Measurements from ENCODE around the gene TEX28. TPM values are rescaled to one million over a fixed set of nuclear protein-coding genes. Genes with fewer than 3 reads are reported as not detected.
"Not testable (repeated sequence)": the region's sequence is repeated elsewhere in the genome, so short reads cannot be mapped to it uniquely, and the experiment has no call there.

Gene TEX28
- total RNA-seq, 1 donor from 2014 or later, result not detected

DNA sequence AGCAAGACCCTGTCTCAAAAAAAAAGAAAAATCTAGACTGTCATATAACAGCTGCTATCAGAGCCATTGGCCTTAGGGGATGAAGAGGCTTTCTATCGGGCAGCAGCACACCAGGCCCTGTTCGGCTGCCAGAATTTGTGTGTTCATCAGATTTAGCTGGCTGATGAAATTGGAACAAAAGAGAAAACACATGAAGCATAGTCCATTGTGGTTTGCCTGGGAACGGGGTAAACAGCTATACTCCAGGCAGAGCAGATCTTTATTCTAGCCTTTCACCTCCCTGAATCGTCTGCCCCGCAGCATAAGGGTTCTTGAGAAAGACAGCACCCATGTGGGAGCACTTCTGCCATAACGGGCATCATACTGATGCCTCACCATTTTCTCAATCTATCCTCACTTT, 12.3 kb upstream of the TEX28 start:
- H3K9me3 Mint-ChIP-seq (ENCODE audit: low read depth), result peaks cover 8% of the 10 kb centered on the region
- H3K36me3 Mint-ChIP-seq (ENCODE audit: low read depth), result peaks cover 2% of the 10 kb centered on the region
- TF ChIP-seq, protein P1, sequence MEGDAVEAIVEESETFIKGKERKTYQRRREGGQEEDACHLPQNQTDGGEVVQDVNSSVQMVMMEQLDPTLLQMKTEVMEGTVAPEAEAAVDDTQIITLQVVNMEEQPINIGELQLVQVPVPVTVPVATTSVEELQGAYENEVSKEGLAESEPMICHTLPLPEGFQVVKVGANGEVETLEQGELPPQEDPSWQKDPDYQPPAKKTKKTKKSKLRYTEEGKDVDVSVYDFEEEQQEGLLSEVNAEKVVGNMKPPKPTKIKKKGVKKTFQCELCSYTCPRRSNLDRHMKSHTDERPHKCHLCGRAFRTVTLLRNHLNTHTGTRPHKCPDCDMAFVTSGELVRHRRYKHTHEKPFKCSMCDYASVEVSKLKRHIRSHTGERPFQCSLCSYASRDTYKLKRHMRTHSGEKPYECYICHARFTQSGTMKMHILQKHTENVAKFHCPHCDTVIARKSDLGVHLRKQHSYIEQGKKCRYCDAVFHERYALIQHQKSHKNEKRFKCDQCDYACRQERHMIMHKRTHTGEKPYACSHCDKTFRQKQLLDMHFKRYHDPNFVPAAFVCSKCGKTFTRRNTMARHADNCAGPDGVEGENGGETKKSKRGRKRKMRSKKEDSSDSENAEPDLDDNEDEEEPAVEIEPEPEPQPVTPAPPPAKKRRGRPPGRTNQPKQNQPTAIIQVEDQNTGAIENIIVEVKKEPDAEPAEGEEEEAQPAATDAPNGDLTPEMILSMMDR (IDR thresholded peaks at IDR 0.05), result no peak
- H3K4me3 Mint-ChIP-seq (ENCODE audit: unreplicated experiment), result no peak overlapping the region
- no peak overlapping the region for H3K27ac Mint-ChIP-seq (ENCODE audit: unreplicated experiment)
- peaks cover 2% of the 10 kb centered on the region for H3K27me3 Mint-ChIP-seq (ENCODE audit: low read depth)
- DNase-seq (ENCODE audit: low spot score), result no peak
- H3K4me1 Mint-ChIP-seq (ENCODE audit: low read depth), result no peaks in the 10 kb centered on the region

DNA sequence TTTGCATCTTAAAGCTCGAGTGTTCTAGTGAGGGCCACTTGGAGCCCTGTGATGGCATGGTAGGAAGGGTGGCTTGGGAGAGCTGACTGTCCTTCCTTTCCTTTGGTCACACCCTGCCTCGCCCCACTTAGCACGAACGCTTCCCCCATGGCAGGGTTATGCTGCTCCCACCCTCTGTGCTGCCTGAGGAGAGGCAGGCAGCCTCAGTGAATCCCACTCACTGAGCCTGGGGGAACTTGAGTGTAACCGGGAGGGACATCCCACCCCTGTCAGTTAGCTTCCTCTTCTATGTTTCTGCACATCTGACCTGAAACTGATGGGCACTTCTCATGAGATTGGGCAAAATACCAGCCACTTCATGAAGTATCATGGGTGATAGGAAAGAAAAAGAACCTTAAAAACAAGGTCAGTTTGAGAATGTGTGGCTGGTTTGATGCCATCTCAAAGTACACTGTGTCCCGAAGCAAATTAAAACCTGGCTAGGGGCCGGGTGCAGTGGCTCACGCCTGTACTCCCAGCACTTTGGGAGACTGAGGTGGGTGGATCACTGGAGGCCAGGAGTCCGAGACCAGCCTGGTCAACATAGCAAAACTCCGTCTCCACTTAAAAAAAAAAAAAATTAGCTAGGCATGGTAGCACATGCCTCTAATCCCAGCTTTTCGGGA, 10.7 kb upstream of the TEX28 start:
- peak; percentile 54 for DNase-seq (ENCODE audit: low spot score)
- no peak overlapping the region for H3K27ac Mint-ChIP-seq (ENCODE audit: unreplicated experiment)
- H3K4me3 Mint-ChIP-seq (ENCODE audit: unreplicated experiment), result no peak overlapping the region
- H3K9me3 Mint-ChIP-seq (ENCODE audit: low read depth), result peaks cover 8% of the 10 kb centered on the region
- H3K4me1 Mint-ChIP-seq (ENCODE audit: low read depth), result no peaks in the 10 kb centered on the region
- H3K27me3 Mint-ChIP-seq (ENCODE audit: low read depth), result peaks cover 2% of the 10 kb centered on the region
- TF ChIP-seq, protein P1 (IDR thresholded peaks at IDR 0.05), result no peak
- H3K36me3 Mint-ChIP-seq (ENCODE audit: low read depth), result peaks cover 2% of the 10 kb centered on the region

DNA sequence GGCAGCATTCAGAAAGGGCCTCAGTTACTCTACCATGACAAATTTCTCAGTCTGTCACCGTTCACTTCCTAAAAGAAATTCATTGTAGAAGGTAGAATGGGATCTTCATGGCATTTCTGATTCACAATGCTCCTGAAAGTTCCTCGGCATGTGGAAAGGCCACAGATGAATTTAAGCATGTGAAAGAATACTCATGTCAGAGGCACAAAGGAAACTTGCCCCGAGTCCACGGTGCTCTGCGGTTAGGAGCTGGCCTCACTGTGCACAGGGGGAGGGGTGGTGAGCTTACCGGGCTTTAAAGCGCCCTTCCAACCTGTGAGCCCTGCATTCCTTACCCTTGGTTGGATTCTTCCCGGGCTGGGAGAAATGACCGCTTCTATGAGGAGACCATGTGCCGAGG, 9.9 kb upstream of the TEX28 start:
- Mint-ChIP-seq H3K9me3 (ENCODE audit: low read depth) (peaks cover 10% of the 10 kb centered on the region), H3K27ac (ENCODE audit: unreplicated experiment) (no peak overlapping the region)

DNA sequence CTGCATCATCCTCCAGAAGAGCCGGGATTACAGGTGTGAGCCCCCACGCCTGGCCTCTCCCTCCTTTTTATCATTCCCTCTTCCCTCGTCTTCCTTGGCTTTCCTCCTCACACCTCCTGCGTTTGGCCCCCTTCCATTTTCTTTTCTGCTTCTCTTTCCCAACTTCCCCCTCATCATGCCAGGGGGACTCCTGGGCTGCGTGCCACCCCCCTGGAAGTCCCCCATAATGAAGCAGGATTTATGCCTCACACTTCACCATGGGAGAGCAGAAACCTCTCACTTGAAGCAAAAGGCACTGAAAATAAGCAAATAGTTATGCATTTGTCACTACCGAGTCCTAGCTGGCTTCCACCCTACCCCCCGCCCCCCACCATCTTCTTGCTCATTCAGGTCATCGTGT, 8.6 kb upstream of the TEX28 start:
- Mint-ChIP-seq H3K4me1 (ENCODE audit: low read depth) (no peaks in the 10 kb centered on the region), H3K27ac (ENCODE audit: unreplicated experiment) (no peak overlapping the region), H3K36me3 (ENCODE audit: low read depth) (peaks cover 2% of the 10 kb centered on the region), H3K27me3 (ENCODE audit: low read depth) (peaks cover 2% of the 10 kb centered on the region), H3K4me3 (ENCODE audit: unreplicated experiment) (no peak overlapping the region), H3K9me3 (ENCODE audit: low read depth) (peaks cover 13% of the 10 kb centered on the region)
- peak; percentile 11 for DNase-seq (ENCODE audit: low spot score)
- TF ChIP-seq, protein P1 (IDR thresholded peaks at IDR 0.05), result no peak

More for the DNA sequence above, 9.9 kb upstream of the TEX28 start:
- peak; percentile 47 for DNase-seq (ENCODE audit: low spot score)
- TF ChIP-seq, protein P1 (IDR thresholded peaks at IDR 0.05), result no peak
- no peaks in the 10 kb centered on the region for H3K4me1 Mint-ChIP-seq (ENCODE audit: low read depth)
- peaks cover 2% of the 10 kb centered on the region for H3K27me3 Mint-ChIP-seq (ENCODE audit: low read depth)
- H3K36me3 Mint-ChIP-seq (ENCODE audit: low read depth), result peaks cover 2% of the 10 kb centered on the region
- H3K4me3 Mint-ChIP-seq (ENCODE audit: unreplicated experiment), result no peak overlapping the region

DNA sequence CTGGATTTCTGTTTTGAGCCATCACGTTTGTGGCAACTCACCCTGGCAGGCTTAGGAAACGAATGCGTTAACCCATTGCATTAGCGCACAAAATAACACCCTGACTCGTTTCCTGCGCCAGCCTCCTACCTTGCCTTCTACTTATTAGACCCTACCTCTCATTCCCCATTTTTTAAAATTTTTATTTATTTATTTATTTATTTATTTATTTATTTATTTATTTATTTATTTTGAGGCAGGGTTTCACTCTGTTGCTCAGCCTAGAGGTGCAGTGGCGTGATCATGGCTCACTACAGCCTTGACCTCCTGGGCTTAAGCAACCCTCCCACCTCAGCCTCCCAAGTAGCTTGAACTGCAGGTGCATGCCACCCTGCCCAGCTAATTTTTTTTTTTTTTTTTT, 8.1 kb upstream of the TEX28 start:
- H3K27ac Mint-ChIP-seq (ENCODE audit: unreplicated experiment); H3K4me1 Mint-ChIP-seq (ENCODE audit: low read depth); H3K36me3 Mint-ChIP-seq (ENCODE audit: low read depth); H3K27me3 Mint-ChIP-seq (ENCODE audit: low read depth); DNase-seq (ENCODE audit: low spot score); H3K4me3 Mint-ChIP-seq (ENCODE audit: unreplicated experiment): not testable (repeated sequence)
- H3K9me3 Mint-ChIP-seq (ENCODE audit: low read depth), result peaks cover 12% of the 10 kb centered on the region

DNA sequence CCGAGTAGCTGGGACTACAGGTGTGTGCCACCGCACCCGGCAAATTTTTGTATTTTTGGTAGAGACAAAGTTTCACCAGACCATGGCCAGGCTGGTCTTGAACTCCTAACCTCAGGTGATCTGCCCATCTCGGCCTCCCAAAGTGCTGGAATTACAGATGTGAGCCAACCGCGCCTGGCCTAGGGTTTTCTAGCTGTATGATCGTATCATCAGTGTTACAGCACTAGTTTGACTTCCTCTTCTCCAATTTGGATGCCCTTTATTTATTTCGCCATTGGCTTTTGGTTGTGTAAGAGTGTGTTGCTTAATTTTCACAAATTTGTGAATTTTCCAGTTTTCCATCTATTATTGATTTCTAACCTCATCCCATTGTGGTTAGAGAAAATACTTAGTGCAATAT, 5.9 kb upstream of the TEX28 start:
- Mint-ChIP-seq H3K36me3 (ENCODE audit: low read depth) (peaks cover 2% of the 10 kb centered on the region), H3K27me3 (ENCODE audit: low read depth) (peaks cover 2% of the 10 kb centered on the region), H3K4me3 (ENCODE audit: unreplicated experiment) (no peak overlapping the region), H3K4me1 (ENCODE audit: low read depth) (no peaks in the 10 kb centered on the region), H3K9me3 (ENCODE audit: low read depth) (peaks cover 11% of the 10 kb centered on the region), H3K27ac (ENCODE audit: unreplicated experiment) (no peak overlapping the region)
- DNase-seq (ENCODE audit: low spot score), result peak; percentile 33
- TF ChIP-seq, protein P1 (IDR thresholded peaks at IDR 0.05), result no peak
